Adrenal gland (tissue), 12 donors: ENCODE measurements around the gene SCG5. TPM values are rescaled to one million over a fixed set of nuclear protein-coding genes. Genes with fewer than 3 reads are reported as not detected.

ENCODE experiments used
- DNase-seq, 7 donors: peaks; one replicate each; pipeline ENCODE4 v3.0.0-alpha.2; 2019 to 2020
- H3K27ac ChIP-seq, 5 donors: fragments of 200-600 bp; sonication (generic) in 4 of 5; 1 replicate in 3 of 5; 2 replicates in 2 of 5; pipeline versions ENCODE4 v1.5.1 to v1.8.0; 2016 to 2020; ENCODE audit warnings: mild to moderate bottlenecking in 1 of 5
- H3K27me3 ChIP-seq: fragments of 200-600 bp; 2 replicates; pipeline ENCODE4 v1.8.0; 2021
- H3K36me3 ChIP-seq, 2 donors: fragments of 200-600 bp; replicated peaks in 1 of 2; 1 replicate in 1 of 2; 2 replicates in 1 of 2; pipeline versions ENCODE4 v1.5.1 to v1.8.0; 2018 to 2022
- H3K4me1 ChIP-seq, 2 donors: fragments of 200-600 bp; replicated peaks in 1 of 2; 1 replicate in 1 of 2; 2 replicates in 1 of 2; pipeline versions ENCODE4 v1.5.1 to v1.8.0; 2018 to 2021
- H3K4me3 ChIP-seq, 4 donors: fragments of 200-600 bp; sonication (generic) in 3 of 4; one replicate each; pipeline ENCODE4 v1.5.1; 2016 to 2018
- H3K9me3 ChIP-seq, 3 donors: fragments of 200-600 bp; sonication (generic) in 1 of 3; replicated peaks in 1 of 3; 1 replicate in 2 of 3; 2 replicates in 1 of 3; pipeline versions ENCODE4 v1.5.1 to v1.8.0; 2016 to 2021
- CTCF ChIP-seq, 6 experiments: fragments of 450-650 bp in 4 of 6; fragments of 200-600 bp in 2 of 6; sonication (generic) in 1 of 6; IDR thresholded peaks; 1 replicate in 5 of 6; 2 replicates in 1 of 6; pipeline versions ENCODE4 v1.5.1 to v1.8.0; 2016 to 2021; ENCODE audit warnings: antibody characterized with exemption in 6 of 6, mild to moderate bottlenecking in 2 of 6, moderate library complexity in 1 of 6
- POLR2A ChIP-seq, 2 donors: fragments of 450-650 bp; IDR thresholded peaks; one replicate each; pipeline ENCODE4 v1.6.1; 2017; ENCODE audit warnings: antibody characterized with exemption in 2 of 2, mild to moderate bottlenecking in 2 of 2, moderate library complexity in 1 of 2
- WGBS, 4 donors: extraction: QIAGEN DNeasy Blood & Tissue Kit in 2 of 4; methylation state at CpG; one replicate each; pipeline versions ENCODE4 v1.1.5 to v1.1.7; 2013 to 2017; 5-methylcytosine and 5-hydroxymethylcytosine counted together
- intact Hi-C, 2 donors: fragments of 100-400 bp; cut with DNase I; formaldehyde crosslinking; loops; one replicate each; pipeline versions ENCODE4 v1.14.1 to v1.15.0; 2022 to 2023
- polyA plus RNA-seq, 3 donors: library from polyadenylated mRNA; stranded (reverse); fragments of 200-250 nt in 2 of 3; fragments of 350-450 nt in 1 of 3; fragmentation: Illumina TruSeq in 1 of 3; extraction: RNeasy Lipid Tissue Mini Kit (QIAGEN cat#74804) in 1 of 3; gene quantifications; one replicate each; pipeline ENCODE4 v1.2.3, GENCODE V29; 2013 to 2014
- total RNA-seq, 9 donors: library from RNA; depleted of rRNA in 4 of 9; stranded (reverse); fragments of >200 nt in 4 of 9; fragments of 120-200 nt in 1 of 9; fragmentation: NEBNext Ultra II Directional in 1 of 9; extraction: Animal tissue kit (Norgen Biotek cat#: 25700) in 1 of 9; gene quantifications; one replicate each; pipeline versions ENCODE4 v1.1.0 to v1.2.4, GENCODE V29; 2013 to 2023
- donor health status: healthy with polysubstance abuse.
- donor health status: Bipolar disorder and iron deficiency.
- donor health status: DM: yes; HTN: yes; CAD: no.
- donor health status: DM: no; HTN: no; CAD: no.
- donor health status: DM: no; HTN: no; CAD: no.
- donor health status: DM: yes; HTN: yes; CAD: no.

The SCG5 gene
- total and polyA plus RNA-seq, 12 donors = 0.52 to 102 (median 34.0) TPM; not detected in 2

DNA sequence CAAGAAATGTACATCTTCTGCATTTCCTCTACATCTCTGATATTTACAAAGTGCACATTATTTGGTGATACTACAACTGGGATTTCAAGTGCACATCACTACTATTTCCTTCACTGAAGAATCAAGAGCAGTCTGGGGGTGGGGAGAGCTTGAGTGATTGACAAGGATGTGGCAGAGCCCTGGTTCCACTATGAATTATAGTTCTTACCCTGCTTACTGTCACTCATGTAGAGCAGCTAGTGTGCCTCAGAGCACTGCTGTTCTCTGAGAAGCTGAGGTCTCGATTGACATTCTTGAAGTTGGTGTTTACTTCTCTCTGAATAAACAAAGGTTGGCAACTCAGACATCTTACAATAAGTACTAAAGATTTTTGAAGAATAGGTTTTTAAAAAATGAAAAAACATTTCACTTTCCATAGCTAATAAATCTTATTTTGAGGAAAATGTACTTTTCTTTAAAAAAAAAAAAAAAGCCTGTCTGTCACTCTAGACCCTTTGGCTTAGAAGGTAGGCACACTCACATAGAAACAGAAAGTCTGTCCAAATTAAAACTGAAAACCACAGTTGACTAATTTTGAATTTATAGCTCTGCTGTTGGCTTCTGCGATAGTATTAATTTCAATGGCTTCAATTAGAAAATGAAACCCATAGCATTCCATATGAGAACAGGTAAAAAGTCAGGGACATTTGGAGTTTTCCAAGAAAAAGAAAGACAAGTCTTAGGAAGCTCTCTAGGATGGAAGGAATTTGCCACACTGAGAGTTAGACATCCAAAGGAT, 81.8 kb downstream of the SCG5 start:
- 69 to 76% (median 75%) methylated on average over 2 of the region's 2 CpGs for WGBS, 4 donors
- intact Hi-C loops = no loop called here
- no peak overlapping the region for H3K4me3 ChIP-seq
- peaks cover 22% of the 10 kb centered on the region for H3K27me3 ChIP-seq
- no peaks in the 10 kb centered on the region for H3K9me3 ChIP-seq
- peaks cover 0 to 6% of the 10 kb centered on the region in 2 donors for H3K4me1 ChIP-seq
- no peak overlapping the region for H3K27ac ChIP-seq
- DNase-seq = no peak
- no peak for TF ChIP-seq CTCF (IDR thresholded peaks at IDR 0.05)
- TF ChIP-seq POLR2A (IDR thresholded peaks at IDR 0.05) = no peak
- no peaks in the 10 kb centered on the region for H3K36me3 ChIP-seq

DNA sequence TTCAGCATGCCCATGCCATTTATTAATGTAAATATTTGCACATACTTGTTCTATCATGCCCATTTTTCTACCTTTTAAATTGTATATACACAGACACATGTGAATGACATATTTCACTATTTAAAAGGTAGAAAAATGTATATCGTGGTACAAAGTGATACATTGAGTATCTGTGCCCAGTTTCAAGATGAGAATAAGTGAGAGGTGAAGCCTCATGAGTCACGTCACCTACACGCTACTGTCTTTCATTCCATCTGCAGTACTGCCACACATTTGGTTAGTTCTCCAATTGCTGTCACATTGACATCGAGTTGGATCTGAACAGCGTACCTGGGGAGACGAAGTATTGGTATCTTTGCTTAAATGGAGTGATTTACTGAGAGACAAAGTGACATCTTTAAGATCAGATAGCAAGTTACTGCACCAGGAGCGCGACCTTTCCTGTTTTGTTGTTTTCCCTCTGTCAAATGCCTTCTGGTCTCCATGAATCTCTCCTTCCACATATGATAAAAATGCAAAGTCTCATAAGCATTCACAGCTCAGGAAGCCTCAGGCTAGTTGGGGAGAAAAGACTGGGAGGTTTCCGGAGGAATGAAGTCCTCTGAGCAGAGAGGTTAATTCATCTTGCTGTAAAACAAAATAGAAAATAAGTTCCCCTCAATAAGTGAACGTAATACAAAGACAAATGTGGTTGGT, 88.3 kb downstream of the SCG5 start:
- Histone ChIP-seq H3K27ac (no peak overlapping the region), H3K27me3 (peaks cover 10% of the 10 kb centered on the region), H3K36me3 (no peaks in the 10 kb centered on the region), H3K9me3 (no peaks in the 10 kb centered on the region), H3K4me1 (no peaks in the 10 kb centered on the region), H3K4me3 (no peak overlapping the region)
- DNase-seq = no peak
- intact Hi-C loops = no loop called here
- 68 to 73% (median 71%) methylated on average over 10 of the region's 10 CpGs for WGBS, 4 donors
- TF ChIP-seq CTCF (IDR thresholded peaks at IDR 0.05) (no peak), POLR2A (IDR thresholded peaks at IDR 0.05) (no peak)

- intact Hi-C loops = no loop called here
- no peak for TF ChIP-seq POLR2A (IDR thresholded peaks at IDR 0.05)
- no peak for TF ChIP-seq CTCF (IDR thresholded peaks at IDR 0.05)
Measured at GRCh38 chr15:32730677-32731654, 89.5 kb downstream of the SCG5 start.

More at GRCh38 chr15:32730677-32731654, 89.5 kb downstream of the SCG5 start:
- Histone ChIP-seq H3K27me3 (peaks cover 10% of the 10 kb centered on the region), H3K27ac (no peak overlapping the region), H3K9me3 (no peaks in the 10 kb centered on the region), H3K4me3 (no peak overlapping the region), H3K4me1 (no peaks in the 10 kb centered on the region), H3K36me3 (no peaks in the 10 kb centered on the region)
- WGBS, 4 donors = 45 to 63% (median 50%) methylated on average over 19 to 27 of the region's 27 CpGs
- DNase-seq = peak in 5 of 7 donors; percentile 17 to 30 (median 24)
